ENCODE data around the gene TOMM20. TPM values are rescaled to one million over a fixed set of nuclear protein-coding genes. Genes with fewer than 3 reads are reported as not detected.

The TOMM20 gene
- total RNA-seq, 1 donor from 2014 or later, result 150 TPM

GRCh38 chr1:235107368-235108184, 21.1 kb downstream of the TOMM20 start:
- DNase-seq (ENCODE audit: low read depth, low spot score), result no peak
- H3K4me3 Mint-ChIP-seq, result no peak overlapping the region
- H3K9me3 Mint-ChIP-seq, result no peaks in the 10 kb centered on the region
- peaks cover 17% of the 10 kb centered on the region for H3K4me1 Mint-ChIP-seq
- H3K27me3 Mint-ChIP-seq (ENCODE audit: low read depth), result peaks cover 2% of the 10 kb centered on the region
- no peak overlapping the region for H3K27ac Mint-ChIP-seq (ENCODE audit: unreplicated experiment)
- no peak for TF ChIP-seq CTCF (conservative IDR thresholded peaks at IDR 0.05)
- peaks cover 13% of the 10 kb centered on the region for H3K36me3 Mint-ChIP-seq (ENCODE audit: low read depth)

- Mint-ChIP-seq H3K4me3 (no peak overlapping the region), H3K9me3 (no peaks in the 10 kb centered on the region), H3K27me3 (ENCODE audit: low read depth) (peaks cover 2% of the 10 kb centered on the region), H3K4me1 (peaks cover 17% of the 10 kb centered on the region), H3K36me3 (ENCODE audit: low read depth) (peaks cover 13% of the 10 kb centered on the region), H3K27ac (ENCODE audit: unreplicated experiment) (no peak overlapping the region)
- no peak for DNase-seq (ENCODE audit: low read depth, low spot score)
- no peak for TF ChIP-seq CTCF (conservative IDR thresholded peaks at IDR 0.05)
These were observed 22.2 kb downstream of the TOMM20 start for GRCh38 chr1:235106457-235106856.

GRCh38 chr1:235105051-235106043, 23.3 kb downstream of the TOMM20 start:
- no peak overlapping the region for H3K27ac Mint-ChIP-seq (ENCODE audit: unreplicated experiment)
- H3K27me3 Mint-ChIP-seq (ENCODE audit: low read depth), result peaks cover 2% of the 10 kb centered on the region
- peaks cover 8% of the 10 kb centered on the region for H3K36me3 Mint-ChIP-seq (ENCODE audit: low read depth)
- no peak for DNase-seq (ENCODE audit: low read depth, low spot score)
- peaks cover 17% of the 10 kb centered on the region for H3K4me1 Mint-ChIP-seq
- H3K4me3 Mint-ChIP-seq, result no peak overlapping the region
- TF ChIP-seq CTCF (conservative IDR thresholded peaks at IDR 0.05), result no peak
- H3K9me3 Mint-ChIP-seq, result no peaks in the 10 kb centered on the region

- H3K27me3 Mint-ChIP-seq (ENCODE audit: low read depth), result peaks cover 6% of the 10 kb centered on the region
- TF ChIP-seq CTCF (conservative IDR thresholded peaks at IDR 0.05), result no peak
- no peak for DNase-seq (ENCODE audit: low read depth, low spot score)
- no peak overlapping the region for H3K27ac Mint-ChIP-seq (ENCODE audit: unreplicated experiment)
- no peaks in the 10 kb centered on the region for H3K36me3 Mint-ChIP-seq (ENCODE audit: low read depth)
- H3K9me3 Mint-ChIP-seq, result no peaks in the 10 kb centered on the region
- no peak overlapping the region for H3K4me3 Mint-ChIP-seq
- H3K4me1 Mint-ChIP-seq, result peaks cover 24% of the 10 kb centered on the region
These were observed 25.6 kb downstream of the TOMM20 start for GRCh38 chr1:235102993-235103411.

- no peak for DNase-seq (ENCODE audit: low read depth, low spot score)
- TF ChIP-seq CTCF (conservative IDR thresholded peaks at IDR 0.05), result no peak
- no peak overlapping the region for H3K27ac Mint-ChIP-seq (ENCODE audit: unreplicated experiment)
- no peaks in the 10 kb centered on the region for H3K36me3 Mint-ChIP-seq (ENCODE audit: low read depth)
- H3K4me3 Mint-ChIP-seq, result no peak overlapping the region
- no peaks in the 10 kb centered on the region for H3K9me3 Mint-ChIP-seq
- H3K27me3 Mint-ChIP-seq (ENCODE audit: low read depth), result peaks cover 6% of the 10 kb centered on the region
- H3K4me1 Mint-ChIP-seq, result peaks cover 24% of the 10 kb centered on the region
These were observed 26.4 kb downstream of the TOMM20 start for GRCh38 chr1:235102259-235102582.
